Measurements from ENCODE around the gene THSD4. TPM values are rescaled to one million over a fixed set of nuclear protein-coding genes. Genes with fewer than 3 reads are reported as not detected.

THSD4 gene
- total and polyA plus RNA-seq, 2 of the 4 experiments (the other 2 are of a cell fraction): 25.5 to 31.1 TPM

- Histone ChIP-seq H3K4me1 (ENCODE audit: control insufficient read depth, insufficient read depth, low read length) (peaks cover 47% of the 10 kb centered on the region), H2AFZ (replicated peaks; ENCODE audit: low read length, poor library complexity) (peak overlapping the region; percentile 45), H2BK120ac (ENCODE audit: low read depth, low read length) (peak overlapping the region; percentile 95), H4K91ac (ENCODE audit: insufficient read depth, low read depth, low read length) (peak overlapping the region; percentile 91), H4K20me1 (ENCODE audit: insufficient read depth, low read length) (no peaks in the 10 kb centered on the region), H3K9me3 (ENCODE audit: control insufficient read depth, insufficient read depth, low read length) (no peaks in the 10 kb centered on the region), H3K27me3 (ENCODE audit: control insufficient read depth, insufficient read depth, low read length) (no peaks in the 10 kb centered on the region), H3K18ac (ENCODE audit: low read depth, low read length) (peak overlapping the region; percentile 83), H3K4me2 (ENCODE audit: low read depth, low read length) (0 out of 2 replicates have a peak overlapping the region, but pooled peaks have one; percentile 1), H4K8ac (ENCODE audit: low read depth in 2 of 2, low read length in 2 of 2) (peak overlapping the region; percentile 61 to 70), H3K23ac (ENCODE audit: low read depth, low read length) (peak overlapping the region; percentile 37; the same call in 1 of the 2 replicates), H3K9me1 (ENCODE audit: insufficient read depth, low read length) (peaks cover 38% of the 10 kb centered on the region), H3K4me3 (ENCODE audit: insufficient read depth, low read depth, low read length) (no peak overlapping the region), H3K4ac (ENCODE audit: low read depth, low read length) (peak overlapping the region; percentile 94), H2AK5ac (ENCODE audit: low read depth, low read length) (peak overlapping the region; percentile 97), H3K27ac (ENCODE audit: insufficient read depth, low read length) (peak overlapping the region; percentile 68), H2BK5ac (ENCODE audit: low read depth, low read length, poor library complexity, severe bottlenecking) (peak overlapping the region; percentile 97), H3K36me3 (ENCODE audit: control insufficient read depth, insufficient read depth, low read length) (no peaks in the 10 kb centered on the region), H3K9ac (ENCODE audit: low read depth, low read length) (no peak overlapping the region), H2BK15ac (ENCODE audit: low read depth, low read length) (peak overlapping the region; percentile 75; the same call in 2 of the 3 replicates), H2BK20ac (ENCODE audit: low read depth, low read length) (peak overlapping the region; percentile 94), H4K5ac (ENCODE audit: low read depth, low read length) (peak overlapping the region; percentile 86), H3K14ac (replicated peaks; ENCODE audit: low read depth, low read length) (peak overlapping the region; percentile 84), H2AK9ac (replicated peaks; ENCODE audit: low read depth, low read length, poor library complexity) (no peak overlapping the region), H3K79me1 (ENCODE audit: low read depth in 1 of 2, low read length in 2 of 2) (peaks cover 16 to 60% of the 10 kb centered on the region in 2 experiments; a peak in 3 of 4 replicates), H3K56ac (ENCODE audit: extremely low read depth, insufficient read depth, low read length) (peak overlapping the region; percentile 16; the same call in 1 of the 2 replicates)
- intact Hi-C loops (cut with micrococcal nuclease): loop anchor here (10.0 kb wide), 1 partner anchor 264 kb away; no protein-coding TSS in a partner anchor
- no TSS peak for BruUV-seq (replicated peaks)
- peak; percentile 58 for ATAC-seq (ENCODE audit: low read depth)
- CTCF ChIA-PET: no interaction called here
- dilution Hi-C loops (cut with HindIII; ENCODE audit: low sequenced_read_pairs, unreplicated experiment): no loop called here
- TF ChIP-seq, protein P1, sequence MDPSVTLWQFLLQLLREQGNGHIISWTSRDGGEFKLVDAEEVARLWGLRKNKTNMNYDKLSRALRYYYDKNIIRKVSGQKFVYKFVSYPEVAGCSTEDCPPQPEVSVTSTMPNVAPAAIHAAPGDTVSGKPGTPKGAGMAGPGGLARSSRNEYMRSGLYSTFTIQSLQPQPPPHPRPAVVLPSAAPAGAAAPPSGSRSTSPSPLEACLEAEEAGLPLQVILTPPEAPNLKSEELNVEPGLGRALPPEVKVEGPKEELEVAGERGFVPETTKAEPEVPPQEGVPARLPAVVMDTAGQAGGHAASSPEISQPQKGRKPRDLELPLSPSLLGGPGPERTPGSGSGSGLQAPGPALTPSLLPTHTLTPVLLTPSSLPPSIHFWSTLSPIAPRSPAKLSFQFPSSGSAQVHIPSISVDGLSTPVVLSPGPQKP (IDR thresholded peaks at IDR 0.05; ENCODE audit: borderline replicate concordance, low read depth, low read length): no peak
- TF ChIP-seq, protein P2, sequence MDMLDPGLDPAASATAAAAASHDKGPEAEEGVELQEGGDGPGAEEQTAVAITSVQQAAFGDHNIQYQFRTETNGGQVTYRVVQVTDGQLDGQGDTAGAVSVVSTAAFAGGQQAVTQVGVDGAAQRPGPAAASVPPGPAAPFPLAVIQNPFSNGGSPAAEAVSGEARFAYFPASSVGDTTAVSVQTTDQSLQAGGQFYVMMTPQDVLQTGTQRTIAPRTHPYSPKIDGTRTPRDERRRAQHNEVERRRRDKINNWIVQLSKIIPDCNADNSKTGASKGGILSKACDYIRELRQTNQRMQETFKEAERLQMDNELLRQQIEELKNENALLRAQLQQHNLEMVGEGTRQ (IDR thresholded peaks at IDR 0.05; ENCODE audit: low read depth, low read length): peak; percentile 94
- no peak for TF ChIP-seq MAZ (IDR thresholded peaks at IDR 0.05; ENCODE audit: borderline replicate concordance, low read depth, low read length)
- no peak for TF ChIP-seq RCOR1 (IDR thresholded peaks at IDR 0.05; ENCODE audit: insufficient replicate concordance, low read length)
- TF ChIP-seq CEBPB (IDR thresholded peaks at IDR 0.05; ENCODE audit: low read depth, low read length): peak; percentile 92
- TF ChIP-seq RFX5 (IDR thresholded peaks at IDR 0.05; ENCODE audit: low read depth, low read length): peak; percentile 45; the same call in 1 of the 2 replicates
- peak; percentile 38; the same call in 1 of the 2 replicates for TF ChIP-seq BHLHE40 (IDR thresholded peaks at IDR 0.05; ENCODE audit: low read depth, low read length)
- in situ Hi-C loops (cut with MboI; ENCODE audit: low sequenced_read_pairs): no loop called here
- peak; percentile 97 for DNase-seq
- WGBS, 2 experiments (ENCODE audit: extremely low coverage in 2 of 2, insufficient read length in 1 of 2): 56% methylated on average over 5 of the region's 15 CpGs; no CpG with 5 or more reads in 1 of the 2 experiments
- POLR2A ChIA-PET (ENCODE audit: unreplicated experiment): no interaction called here
Observed at GRCh38 chr15:71278989-71279756, 163.9 kb downstream of the THSD4 start.

Measured in IMR-90 (cell line).